Smooth muscle cell (in vitro differentiated cells): ENCODE results near the gene GIN1. TPM values are rescaled to one million over a fixed set of nuclear protein-coding genes. Genes with fewer than 3 reads are reported as not detected.

Experiments used
- DNase-seq: peaks from one replicate; lab custom pipeline; 2025; ENCODE audit not compliant: unreplicated experiment; lab: John Stamatoyannopoulos, UW
- H2AFZ ChIP-seq: fragments of 200-600 bp; sonication (generic); 2 replicates; pipeline ENCODE4 v1.6.0; 2016; ENCODE audit warnings: antibody characterized with exemption, low read depth, mild to moderate bottlenecking
- H3F3A ChIP-seq: fragments of 200-600 bp; sonication (generic); 2 replicates; pipeline ENCODE4 v1.6.0; 2017; ENCODE audit warnings: antibody characterized with exemption, low read depth
- H3K27ac ChIP-seq: fragments of 200-600 bp; sonication (generic); 2 replicates; pipeline ENCODE4 v1.5.1; 2016; ENCODE audit warnings: low read depth, mild to moderate bottlenecking
- H3K27me3 ChIP-seq: fragments of 200-600 bp; sonication (generic); 2 replicates; pipeline ENCODE4 v1.6.1; 2016; ENCODE audit warnings: low read depth, mild to moderate bottlenecking
- H3K36me3 ChIP-seq: fragments of 200-600 bp; sonication (generic); 2 replicates; pipeline ENCODE4 v1.5.1; 2016; ENCODE audit warnings: low read depth
- H3K4me1 ChIP-seq: fragments of 200-600 bp; sonication (generic); 2 replicates; pipeline ENCODE4 v1.5.1; 2016; ENCODE audit warnings: low read depth
- H3K4me2 ChIP-seq: fragments of 200-600 bp; sonication (generic); 2 replicates; pipeline ENCODE4 v1.6.0; 2016; ENCODE audit warnings: mild to moderate bottlenecking
- H3K4me3 ChIP-seq: fragments of 200-600 bp; sonication (generic); 2 replicates; pipeline ENCODE4 v1.5.1; 2016; ENCODE audit warnings: mild to moderate bottlenecking
- H3K79me2 ChIP-seq: fragments of 200-600 bp; sonication (generic); 2 replicates; pipeline ENCODE4 v1.6.0; 2016; ENCODE audit warnings: low read depth, mild to moderate bottlenecking
- H3K9ac ChIP-seq: fragments of 200-600 bp; sonication (generic); 2 replicates; pipeline ENCODE4 v1.6.0; 2016; ENCODE audit warnings: low read depth
- H3K9me3 ChIP-seq: fragments of 200-600 bp; sonication (generic); replicated peaks from 2 replicates; pipeline ENCODE4 v1.5.1; 2016; ENCODE audit warnings: low read depth
- H4K20me1 ChIP-seq: fragments of 200-600 bp; sonication (generic); 2 replicates; pipeline ENCODE4 v1.6.0; 2016; ENCODE audit warnings: low read depth
- WGBS: methylation state at CpG from one replicate; pipeline ENCODE4 v1.1.7; 2016; ENCODE audit warnings: low lambda C conversion rate; 5-methylcytosine and 5-hydroxymethylcytosine counted together
- polyA plus RNA-seq: library from polyadenylated mRNA; unstranded; fragments of >200 nt; fragmentation: Nextera tagmentation; extraction: Ambion mirVana; gene quantifications from 2 replicates; pipeline ENCODE4 v1.2.1, GENCODE V29; 2016
- total RNA-seq: library from RNA; depleted of rRNA; stranded (reverse); fragments of >200 nt; gene quantifications from 2 replicates; pipeline ENCODE4 v1.2.3, GENCODE V29; 2014
- TF ChIP-seq, protein P1 (sequence below): fragments of 200-600 bp; sonication (generic); IDR thresholded peaks from 2 replicates; pipeline ENCODE4 v1.5.1; 2017; ENCODE audit warnings: borderline replicate concordance, mild to moderate bottlenecking, antibody characterized with exemption; ENCODE audit not compliant: insufficient read depth, poor library complexity, severe bottlenecking

Gene GIN1
- total and polyA plus RNA-seq, 2 experiments from 2014 or later = 3.6 to 4.8 TPM

GRCh38 chr5:103119070-103119764 lies 721 bp downstream of the GIN1 start:
- Histone ChIP-seq H3K4me2 (peak overlapping the region; percentile 95), H4K20me1 (no peaks in the 10 kb centered on the region), H3K9ac (peak overlapping the region; percentile 92), H3K36me3 (no peaks in the 10 kb centered on the region), H3K79me2 (peaks cover 70% of the 10 kb centered on the region), H3K27me3 (no peaks in the 10 kb centered on the region), H3K4me1 (peaks cover 15% of the 10 kb centered on the region), H2AFZ (peak overlapping the region; percentile 88), H3K27ac (peak overlapping the region; percentile 91), H3K9me3 (no peaks in the 10 kb centered on the region), H3K4me3 (peak overlapping the region; percentile 69), H3F3A (peaks cover 6% of the 10 kb centered on the region)
- no peak for DNase-seq
- 4% methylated on average over 15 of the region's 15 CpGs for WGBS
- TF ChIP-seq, protein P1, sequence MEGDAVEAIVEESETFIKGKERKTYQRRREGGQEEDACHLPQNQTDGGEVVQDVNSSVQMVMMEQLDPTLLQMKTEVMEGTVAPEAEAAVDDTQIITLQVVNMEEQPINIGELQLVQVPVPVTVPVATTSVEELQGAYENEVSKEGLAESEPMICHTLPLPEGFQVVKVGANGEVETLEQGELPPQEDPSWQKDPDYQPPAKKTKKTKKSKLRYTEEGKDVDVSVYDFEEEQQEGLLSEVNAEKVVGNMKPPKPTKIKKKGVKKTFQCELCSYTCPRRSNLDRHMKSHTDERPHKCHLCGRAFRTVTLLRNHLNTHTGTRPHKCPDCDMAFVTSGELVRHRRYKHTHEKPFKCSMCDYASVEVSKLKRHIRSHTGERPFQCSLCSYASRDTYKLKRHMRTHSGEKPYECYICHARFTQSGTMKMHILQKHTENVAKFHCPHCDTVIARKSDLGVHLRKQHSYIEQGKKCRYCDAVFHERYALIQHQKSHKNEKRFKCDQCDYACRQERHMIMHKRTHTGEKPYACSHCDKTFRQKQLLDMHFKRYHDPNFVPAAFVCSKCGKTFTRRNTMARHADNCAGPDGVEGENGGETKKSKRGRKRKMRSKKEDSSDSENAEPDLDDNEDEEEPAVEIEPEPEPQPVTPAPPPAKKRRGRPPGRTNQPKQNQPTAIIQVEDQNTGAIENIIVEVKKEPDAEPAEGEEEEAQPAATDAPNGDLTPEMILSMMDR = no peak

DNA sequence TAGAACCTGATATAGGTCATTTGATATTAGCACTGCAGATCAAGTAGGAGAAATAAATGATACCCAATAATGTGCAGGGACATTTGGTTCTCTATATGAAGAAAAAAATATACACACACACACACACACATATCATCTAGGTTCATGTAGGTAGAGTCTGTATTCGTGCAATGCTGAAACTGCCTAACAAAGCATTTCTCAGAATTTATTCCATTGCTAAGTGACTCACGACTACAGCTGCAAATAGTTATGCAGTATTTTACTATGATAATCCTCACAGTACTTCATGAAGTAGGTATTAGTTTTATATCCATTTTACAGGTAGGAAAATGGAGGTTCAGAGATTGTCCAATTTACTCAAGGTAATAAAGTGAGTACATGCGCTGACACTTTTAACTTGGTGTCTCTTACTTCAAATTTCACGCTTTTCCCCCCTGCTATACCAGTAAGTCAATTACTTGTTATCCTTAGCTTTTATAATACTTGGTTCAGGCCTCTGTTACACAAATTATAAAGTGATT lies 2.4 kb downstream of the GIN1 start:
- Histone ChIP-seq H3K79me2 (peaks cover 56% of the 10 kb centered on the region), H3K4me1 (peaks cover 15% of the 10 kb centered on the region), H3K9ac (no peak overlapping the region), H3K27ac (no peak overlapping the region), H3K4me2 (no peak overlapping the region), H4K20me1 (no peaks in the 10 kb centered on the region), H3F3A (peaks cover 6% of the 10 kb centered on the region), H3K4me3 (no peak overlapping the region), H2AFZ (no peak overlapping the region), H3K9me3 (no peaks in the 10 kb centered on the region), H3K36me3 (no peaks in the 10 kb centered on the region), H3K27me3 (no peaks in the 10 kb centered on the region)
- TF ChIP-seq, protein P1 = no peak
- DNase-seq = no peak
- WGBS = 94% methylated on average over 4 of the region's 4 CpGs

DNA sequence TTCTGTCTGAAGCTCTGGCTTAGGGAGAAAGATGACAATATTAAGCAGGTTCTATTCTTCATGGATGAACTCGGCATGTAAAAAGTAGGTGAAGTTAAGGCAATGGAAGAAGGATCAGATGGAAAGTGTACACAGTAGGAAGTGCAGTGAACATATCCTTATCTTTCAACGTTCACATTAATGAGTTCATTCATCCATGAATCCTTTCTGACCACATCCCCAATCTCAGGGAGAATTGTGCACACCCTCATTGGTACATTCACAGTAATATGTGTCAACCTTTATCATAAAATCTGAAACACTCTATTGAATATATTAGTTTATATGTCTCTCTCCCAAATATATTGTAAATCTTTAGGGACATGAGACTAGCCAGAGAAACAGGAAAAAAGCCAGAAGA lies 5.5 kb downstream of the GIN1 start:
- Histone ChIP-seq H3K9me3 (no peaks in the 10 kb centered on the region), H3K4me1 (peaks cover 8% of the 10 kb centered on the region), H3K4me3 (no peak overlapping the region), H4K20me1 (no peaks in the 10 kb centered on the region), H3K9ac (no peak overlapping the region), H3K27me3 (no peaks in the 10 kb centered on the region), H3F3A (peaks cover 6% of the 10 kb centered on the region), H2AFZ (no peak overlapping the region), H3K4me2 (no peak overlapping the region), H3K36me3 (no peaks in the 10 kb centered on the region), H3K79me2 (peaks cover 34% of the 10 kb centered on the region), H3K27ac (no peak overlapping the region)
- TF ChIP-seq, protein P1 = no peak
- 92% methylated on average over 2 of the region's 2 CpGs for WGBS
- no peak for DNase-seq

GRCh38 chr5:103112910-103113309 lies 7.0 kb downstream of the GIN1 start:
- Histone ChIP-seq H3K4me2 (no peak overlapping the region), H3K79me2 (peaks cover 32% of the 10 kb centered on the region), H3K9ac (no peak overlapping the region), H3K27me3 (no peaks in the 10 kb centered on the region), H2AFZ (no peak overlapping the region), H3K36me3 (no peaks in the 10 kb centered on the region), H3F3A (no peaks in the 10 kb centered on the region), H3K9me3 (no peaks in the 10 kb centered on the region), H3K4me1 (no peaks in the 10 kb centered on the region), H3K27ac (no peak overlapping the region), H3K4me3 (no peak overlapping the region), H4K20me1 (no peaks in the 10 kb centered on the region)
- no peak for DNase-seq
- TF ChIP-seq, protein P1 = no peak
- 96% methylated on average over 2 of the region's 2 CpGs for WGBS
